Urinary bladder (tissue), 4 donors: ENCODE measurements around the gene RRP7A. TPM values are rescaled to one million over a fixed set of nuclear protein-coding genes. Genes with fewer than 3 reads are reported as not detected.
A peak's percentile ranks its signal among the peaks of the same experiment; 100 is the strongest.
"Not testable (repeated sequence)": the region's sequence is repeated elsewhere in the genome, so short reads cannot be mapped to it uniquely, and the experiment has no call there.

Experiments
- DNase-seq: peaks from one replicate; pipeline ENCODE4 v3.0.0-alpha.2; 2015; ENCODE audit errors: extremely low spot score
- H3K27ac ChIP-seq: one replicate; pipeline ENCODE4 v1.5.1; 2013; ENCODE audit warnings: low read depth, mild to moderate bottlenecking, moderate library complexity
- H3K36me3 ChIP-seq: one replicate; pipeline ENCODE4 v1.6.1; 2013; ENCODE audit warnings: mild to moderate bottlenecking, moderate library complexity; ENCODE audit not compliant: insufficient read depth
- H3K4me1 ChIP-seq: one replicate; pipeline ENCODE4 v1.6.1; 2013; ENCODE audit warnings: mild to moderate bottlenecking, moderate library complexity; ENCODE audit not compliant: insufficient read depth
- H3K4me3 ChIP-seq: one replicate; pipeline ENCODE4 v1.5.1; 2013; ENCODE audit warnings: low read depth, low read length
- WGBS: extraction: QIAGEN DNeasy Blood & Tissue Kit; methylation state at CpG from one replicate; pipeline ENCODE4 v1.1.7; 2013; 5-methylcytosine and 5-hydroxymethylcytosine counted together
- polyA plus RNA-seq: library from polyadenylated mRNA; stranded (reverse); fragments of 200-250 nt; gene quantifications from one replicate; pipeline ENCODE4 v1.2.3, GENCODE V29; 2013
- total RNA-seq: library from RNA; depleted of rRNA; stranded (reverse); fragments of >200 nt; gene quantifications from one replicate; pipeline ENCODE4 v1.2.3, GENCODE V29; 2014
- donor health status: healthy with polysubstance abuse.
- donor health status: healthy.

RRP7A gene
- total and polyA plus RNA-seq, 2 donors: 14.4 to 22.4 TPM

DNA sequence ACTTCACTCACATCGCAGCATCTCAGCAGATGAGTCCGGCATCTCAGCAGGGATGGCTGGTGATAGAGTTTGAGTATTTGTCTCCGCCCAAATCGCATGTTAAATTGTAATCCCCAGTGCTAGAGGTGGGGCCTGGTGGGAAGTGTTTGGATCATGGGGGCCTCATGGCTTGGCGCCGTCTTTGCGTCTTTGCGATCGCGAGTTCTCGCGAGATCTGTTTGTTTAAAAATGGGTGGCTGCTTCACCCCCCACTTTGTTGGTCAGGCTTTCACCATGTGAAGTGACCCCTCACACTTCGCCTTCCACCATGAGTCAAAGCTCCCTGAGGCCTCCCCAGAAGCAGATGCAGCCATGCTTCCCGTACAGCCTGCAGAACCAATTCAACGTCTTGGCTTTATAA is 3.0 kb upstream of the RRP7A start:
- H3K4me1 ChIP-seq: peaks cover 2% of the 10 kb centered on the region
- WGBS: 95% methylated on average over 15 of the region's 15 CpGs
- no peak overlapping the region for H3K27ac ChIP-seq
- H3K4me3 ChIP-seq: no peak overlapping the region
- DNase-seq: no peak
- no peaks in the 10 kb centered on the region for H3K36me3 ChIP-seq

DNA sequence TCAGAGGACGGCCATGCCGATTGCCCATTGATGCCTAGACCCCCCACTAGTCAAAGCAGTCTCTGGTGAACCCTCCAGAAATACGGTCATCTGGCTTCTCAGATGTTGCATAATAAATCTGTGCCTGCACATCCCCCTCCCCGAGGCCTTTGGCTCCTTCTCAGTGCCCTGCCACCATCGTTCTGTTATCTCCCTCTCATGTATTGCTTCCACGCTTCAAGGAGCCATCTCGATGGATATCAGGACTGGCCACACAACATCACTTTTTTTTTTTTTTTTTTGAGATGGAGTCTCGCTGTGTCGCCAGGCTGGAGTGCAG is 1.6 kb upstream of the RRP7A start:
- Histone ChIP-seq H3K4me1 (peaks cover 2% of the 10 kb centered on the region), H3K27ac (no peak overlapping the region), H3K36me3 (peaks cover 3% of the 10 kb centered on the region), H3K4me3 (no peak overlapping the region)
- WGBS: 91% methylated on average over 9 of the region's 9 CpGs
- no peak for DNase-seq

DNA sequence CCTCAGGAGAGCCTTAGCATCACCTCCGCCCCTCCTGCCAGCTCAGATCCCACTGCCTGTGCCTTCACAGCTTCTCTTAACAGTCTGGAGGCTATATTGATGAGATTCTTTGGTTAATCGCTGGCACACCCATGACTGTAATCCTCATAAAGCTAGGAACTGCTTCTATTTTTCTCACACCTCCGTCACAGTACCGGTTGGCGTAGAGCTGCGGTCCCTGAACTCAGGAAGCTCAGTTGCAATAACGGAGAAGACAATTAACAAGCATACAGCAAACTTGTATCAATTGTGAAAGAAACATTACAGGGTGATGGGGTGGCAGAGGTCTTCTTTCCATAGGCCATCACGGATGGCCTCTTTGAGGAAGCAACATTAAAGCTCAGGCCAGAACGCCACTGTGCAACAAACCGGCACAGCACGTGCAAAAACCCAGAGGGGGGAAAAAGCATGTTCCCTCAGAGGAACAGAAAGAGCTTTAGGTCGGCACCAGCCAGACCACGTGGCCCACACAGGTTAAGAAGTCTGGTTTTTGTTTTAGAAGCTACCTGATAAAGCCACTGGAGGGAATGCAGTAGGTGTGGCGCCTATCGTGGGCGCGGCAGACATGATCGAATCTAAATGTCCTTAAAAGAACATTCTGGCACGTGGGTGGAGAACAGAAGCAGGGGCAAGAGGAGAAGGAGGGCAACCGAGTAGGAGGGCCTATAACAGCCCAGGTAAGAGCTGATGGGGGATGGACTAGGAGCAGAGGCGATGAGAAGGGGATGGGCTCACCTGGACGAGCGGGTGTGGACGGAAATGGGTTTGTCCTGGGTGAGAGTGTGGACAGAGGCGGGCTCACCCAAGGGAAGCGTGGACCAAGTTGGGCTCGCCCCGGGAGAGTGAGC is 715 bp downstream of the RRP7A start:
- WGBS: 17% methylated on average over 18 of the region's 28 CpGs
- H3K4me1 ChIP-seq, H3K36me3 ChIP-seq, DNase-seq, H3K27ac ChIP-seq: not testable (repeated sequence)
- H3K4me3 ChIP-seq: peak overlapping the region; percentile 85

DNA sequence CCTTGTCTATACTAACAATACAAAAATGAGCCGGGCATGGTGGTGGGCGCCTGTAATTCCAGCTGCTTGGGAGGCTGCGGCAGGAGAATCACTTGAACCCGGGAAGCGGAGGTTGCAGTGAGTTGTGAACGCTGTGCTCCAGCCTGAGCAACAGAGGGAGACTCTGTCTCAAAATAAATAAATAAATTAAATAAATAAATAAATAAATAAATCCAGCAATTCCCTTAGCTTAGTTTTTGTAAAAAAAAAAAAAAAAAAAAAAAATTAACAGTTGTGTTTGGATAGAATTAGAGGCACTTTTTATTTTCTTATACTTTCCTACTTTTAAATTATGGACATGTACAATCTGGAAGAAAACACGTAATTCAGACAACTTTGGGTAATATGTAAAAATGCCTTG is 2.5 kb downstream of the RRP7A start:
- H3K4me1 ChIP-seq, H3K4me3 ChIP-seq, H3K36me3 ChIP-seq, DNase-seq, H3K27ac ChIP-seq: not testable (repeated sequence)
- WGBS: 97% methylated on average over 7 of the region's 7 CpGs

DNA sequence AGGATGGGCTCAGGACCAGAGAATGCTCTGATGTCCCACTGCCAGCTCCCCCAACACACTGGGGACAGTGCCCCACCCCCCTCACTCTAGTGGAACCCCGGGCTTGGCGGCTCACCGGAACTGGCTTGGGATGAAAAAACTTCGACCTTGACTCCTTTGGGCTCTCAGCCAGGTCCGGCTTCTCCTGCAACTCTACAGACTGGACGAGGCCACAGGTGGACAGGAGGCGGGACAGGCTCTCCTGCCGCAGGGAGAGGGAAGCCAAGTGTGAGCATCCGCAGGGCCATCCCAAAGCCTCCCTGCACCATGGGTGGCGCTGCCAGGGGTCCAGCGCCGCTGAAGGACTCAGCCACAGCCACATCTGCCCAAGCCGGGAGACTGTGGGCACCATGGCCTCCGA is 3.7 kb downstream of the RRP7A start:
- 84% methylated on average over 14 of the region's 14 CpGs for WGBS

DNA sequence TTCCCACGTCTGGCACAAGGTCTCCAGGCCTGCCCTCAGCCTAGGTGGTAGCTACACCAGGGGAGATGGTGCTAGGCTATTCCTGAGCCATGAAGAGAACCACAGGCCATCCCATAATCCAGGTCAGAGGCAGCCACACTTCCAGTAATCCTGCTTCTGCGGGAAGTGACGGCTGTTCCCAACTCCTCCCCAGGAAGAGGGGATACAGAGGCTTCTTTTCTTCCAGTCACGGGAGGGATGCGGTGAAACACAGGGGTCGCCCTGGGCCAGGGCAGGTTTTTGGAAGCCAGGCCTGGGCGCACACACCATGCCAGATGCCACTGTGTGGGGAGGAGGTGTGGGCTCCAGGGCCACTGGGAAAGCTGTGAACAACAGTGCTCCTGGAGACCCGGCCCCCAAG is 4.3 kb downstream of the RRP7A start:
- 85% methylated on average over 7 of the region's 8 CpGs for WGBS
- H3K27ac ChIP-seq, DNase-seq, H3K4me1 ChIP-seq, H3K36me3 ChIP-seq, H3K4me3 ChIP-seq: not testable (repeated sequence)

More for the DNA sequence above, 3.7 kb downstream of the RRP7A start:
- Histone ChIP-seq H3K4me3 (no peak overlapping the region), H3K4me1 (peaks cover 2% of the 10 kb centered on the region), H3K36me3 (peaks cover 3% of the 10 kb centered on the region), H3K27ac (no peak overlapping the region)
- DNase-seq: no peak

DNA sequence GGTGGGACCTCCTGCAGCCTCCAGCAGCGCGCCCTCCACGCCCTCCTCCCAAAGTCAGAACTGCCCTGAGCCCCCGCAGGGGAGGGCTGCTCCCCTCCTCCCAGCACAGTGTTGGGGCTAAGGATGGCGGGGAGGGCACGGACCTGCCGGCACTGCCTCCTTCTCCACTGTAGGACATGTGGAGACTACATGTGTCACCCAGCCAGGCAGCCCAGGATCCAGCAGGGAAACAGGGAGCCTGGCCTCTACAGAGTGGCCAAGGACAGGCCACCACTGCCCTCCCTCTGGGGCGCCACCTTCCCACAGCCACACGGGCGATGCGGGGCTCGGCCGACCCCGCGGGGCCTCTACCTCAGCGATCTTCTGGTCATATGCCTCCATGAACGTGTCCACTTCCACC is 5.3 kb downstream of the RRP7A start:
- not testable (repeated sequence) for H3K4me1 ChIP-seq, DNase-seq, H3K36me3 ChIP-seq, H3K4me3 ChIP-seq, H3K27ac ChIP-seq
- 90% methylated on average over 17 of the region's 17 CpGs for WGBS

DNA sequence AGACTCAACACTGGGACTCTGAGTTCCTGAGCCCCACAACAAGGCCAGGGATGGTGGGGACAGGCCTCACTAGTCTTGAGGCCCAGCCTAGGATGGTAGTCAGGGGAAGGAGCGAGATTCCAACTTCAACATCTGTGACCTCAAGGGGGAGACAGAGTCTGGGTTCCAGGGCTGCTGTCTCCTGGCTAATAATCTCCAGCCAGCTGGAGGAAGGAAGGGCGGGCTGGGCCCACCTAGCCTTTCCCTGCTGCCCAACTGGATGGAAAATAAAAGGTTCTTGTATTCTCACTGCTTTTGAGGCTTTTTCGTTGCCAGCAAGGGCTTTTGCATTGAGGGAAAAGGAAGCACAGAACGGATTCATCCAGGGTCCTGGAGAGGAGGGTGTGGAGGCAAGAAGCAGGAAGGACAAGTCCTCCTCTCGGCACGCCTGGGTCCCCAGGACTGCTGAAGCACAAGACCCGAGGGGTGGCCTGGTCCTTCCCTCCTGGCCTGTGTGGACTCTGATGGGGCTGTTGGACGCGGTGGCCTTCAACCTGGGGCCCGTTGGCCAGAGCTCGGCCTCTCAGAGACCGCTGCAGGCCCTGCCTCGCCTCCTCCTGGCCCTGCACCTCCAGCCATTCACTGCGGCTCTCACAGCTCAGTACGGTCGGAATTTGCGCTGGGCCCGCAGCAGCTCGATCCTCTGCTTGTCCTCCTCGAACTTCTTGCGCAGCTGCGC is 7.2 kb downstream of the RRP7A start:
- H3K36me3 ChIP-seq, DNase-seq, H3K27ac ChIP-seq, H3K4me3 ChIP-seq, H3K4me1 ChIP-seq: not testable (repeated sequence)
- WGBS: 69% methylated on average over 22 of the region's 22 CpGs

DNA sequence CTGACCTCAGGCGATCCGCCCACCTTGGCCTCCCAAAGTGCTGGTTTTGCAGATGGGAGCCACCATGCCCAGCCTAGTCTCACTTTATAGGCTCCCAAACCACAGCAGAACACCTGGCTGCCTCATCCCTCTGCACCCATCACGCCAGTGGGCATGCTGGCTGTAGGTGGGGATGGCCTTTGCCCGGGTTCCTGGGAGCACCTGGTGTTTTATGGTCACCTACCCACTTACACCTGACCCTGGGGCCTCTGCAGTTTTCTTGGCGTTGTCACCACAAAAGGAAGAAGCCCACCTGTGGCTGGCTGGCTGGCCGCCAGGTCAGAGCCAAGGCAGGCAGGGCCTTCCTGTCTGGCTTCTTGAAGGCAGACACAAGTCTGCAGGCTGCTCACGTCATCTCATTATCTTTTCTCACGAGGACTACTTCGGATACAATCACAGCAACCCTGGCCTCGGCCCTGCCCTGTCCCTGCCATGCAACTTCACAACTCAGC is 8.2 kb downstream of the RRP7A start:
- Histone ChIP-seq H3K36me3 (peaks cover under 1% of the 10 kb centered on the region), H3K4me1 (no peaks in the 10 kb centered on the region), H3K27ac (no peak overlapping the region), H3K4me3 (no peak overlapping the region)
- no peak for DNase-seq
- 67% methylated on average over 10 of the region's 10 CpGs for WGBS

DNA sequence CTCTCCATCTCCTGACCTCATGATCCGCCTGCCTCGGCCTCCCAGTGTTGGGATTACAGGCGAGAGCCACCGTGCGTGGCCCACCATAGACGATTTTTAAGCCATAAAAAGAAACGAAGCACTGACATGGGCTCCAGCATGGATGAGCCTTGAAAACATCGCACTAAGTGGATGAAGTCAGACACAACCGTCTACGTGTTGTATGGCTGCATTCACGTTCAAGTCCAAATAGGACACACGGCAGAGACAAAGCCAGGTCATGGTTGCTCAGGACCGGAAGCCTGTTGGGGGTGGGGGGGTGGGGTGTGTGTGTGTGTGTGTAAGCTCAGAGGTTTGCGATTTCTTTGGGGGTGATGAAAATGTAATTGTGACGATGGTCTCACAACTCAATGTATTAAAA is 10.0 kb downstream of the RRP7A start:
- no peaks in the 10 kb centered on the region for H3K4me1 ChIP-seq
- WGBS: 75% methylated on average over 15 of the region's 15 CpGs
- H3K27ac ChIP-seq: no peak overlapping the region
- H3K4me3 ChIP-seq: no peak overlapping the region
- H3K36me3 ChIP-seq: no peaks in the 10 kb centered on the region
- no peak for DNase-seq

DNA sequence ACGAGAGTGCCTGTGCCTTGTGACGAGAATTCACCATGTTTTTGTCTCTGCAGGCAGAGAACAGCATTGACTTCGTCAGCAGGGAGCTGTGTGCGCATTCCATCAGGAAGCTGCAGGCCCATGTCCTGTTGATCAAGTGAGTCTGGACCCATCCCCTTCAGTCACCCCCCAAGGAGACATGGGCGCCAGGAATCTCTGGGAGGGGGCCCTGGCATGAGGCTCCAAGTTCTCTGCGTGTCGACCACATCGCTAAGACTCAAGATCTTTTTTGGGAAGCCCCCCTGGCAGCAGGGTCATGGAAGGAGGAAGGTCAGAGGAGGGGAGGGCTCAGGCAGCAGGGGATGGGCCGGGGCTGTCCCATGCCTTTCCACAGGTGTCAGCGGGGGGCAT is 10.6 kb downstream of the RRP7A start:
- not testable (repeated sequence) for H3K27ac ChIP-seq, H3K4me1 ChIP-seq, H3K36me3 ChIP-seq, H3K4me3 ChIP-seq, DNase-seq
- 50% methylated on average over 10 of the region's 10 CpGs for WGBS

DNA sequence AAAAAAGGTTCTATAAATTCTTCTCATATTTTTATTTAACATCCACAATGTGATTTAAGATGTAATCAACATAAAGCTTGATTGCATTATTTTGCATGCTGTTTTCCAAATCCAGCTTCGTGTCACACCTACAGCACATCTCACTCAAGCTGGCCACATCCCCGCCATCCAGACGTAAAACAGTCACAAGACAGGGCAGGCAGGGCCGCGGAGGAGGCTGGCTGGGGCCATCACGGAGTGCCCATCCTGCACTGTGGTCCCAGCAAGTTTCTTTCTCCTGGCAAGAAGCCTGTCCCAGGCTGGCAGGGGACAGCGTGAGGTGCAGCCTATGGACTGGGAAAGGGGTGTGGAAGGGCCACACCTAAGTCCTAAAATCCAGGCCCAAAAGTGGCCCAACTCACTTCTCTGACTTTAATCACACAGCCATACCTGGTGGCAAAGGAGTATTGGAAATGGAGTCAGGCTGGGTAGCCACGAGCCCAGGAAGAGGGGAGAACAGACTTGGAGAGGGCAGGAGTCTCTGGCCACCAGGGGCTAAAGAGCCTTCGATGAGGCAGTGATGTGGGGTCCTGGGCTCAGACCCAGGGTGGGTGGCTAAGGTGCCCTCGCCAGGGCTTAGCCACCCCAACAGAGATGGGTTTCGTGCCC is 11.1 kb downstream of the RRP7A start:
- not testable (repeated sequence) for H3K4me1 ChIP-seq, H3K36me3 ChIP-seq, DNase-seq, H3K4me3 ChIP-seq, H3K27ac ChIP-seq
- WGBS: 56% methylated on average over 11 of the region's 11 CpGs

DNA sequence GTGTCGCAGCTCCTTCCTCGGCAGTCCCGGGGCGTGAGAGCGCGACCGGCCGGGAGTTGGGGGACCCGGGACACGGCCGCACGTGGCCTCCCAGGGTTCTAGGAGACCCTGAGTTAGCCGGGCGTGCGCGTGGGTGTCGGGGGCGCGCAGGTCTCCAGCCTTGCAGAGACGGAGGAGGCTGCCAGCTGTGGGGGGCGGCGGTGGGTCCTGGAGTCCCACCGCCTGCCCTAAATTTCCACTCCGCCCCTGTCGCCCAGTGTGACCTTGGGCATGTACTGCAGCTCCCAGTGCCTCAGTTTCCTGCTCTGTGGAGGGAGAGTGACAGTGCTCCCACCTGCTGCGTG is 18.8 kb downstream of the RRP7A start:
- no peaks in the 10 kb centered on the region for H3K36me3 ChIP-seq
- no peak overlapping the region for H3K27ac ChIP-seq
- WGBS: 34% methylated on average over 26 of the region's 26 CpGs
- no peaks in the 10 kb centered on the region for H3K4me1 ChIP-seq
- H3K4me3 ChIP-seq: peak overlapping the region; percentile 25
- no peak for DNase-seq
